ENCODE results near the gene ADCY10. TPM values are rescaled to one million over a fixed set of nuclear protein-coding genes. Genes with fewer than 3 reads are reported as not detected.
A peak's percentile ranks its signal among the peaks of the same experiment; 100 is the strongest.

ADCY10 gene
- total and polyA plus RNA-seq, 4 donors = 0.32 to 0.79 (median 0.55) TPM

GRCh38 chr1:167824163-167824794, 89.7 kb downstream of the ADCY10 start:
- 79% methylated on average over 4 of the region's 9 CpGs for WGBS (ENCODE audit: insufficient coverage)
- no peak overlapping the region for H3K27ac ChIP-seq (ENCODE audit: low read depth, low read length)
- no peaks in the 10 kb centered on the region for H3K36me3 ChIP-seq (ENCODE audit: control insufficient read depth, insufficient read depth, low read length)
- H3K27me3 ChIP-seq (ENCODE audit: control insufficient read depth, insufficient read depth, low read length) = no peaks in the 10 kb centered on the region
- no peak for DNase-seq (ENCODE audit: low read depth in 4 of 6, low spot score in 6 of 6)
- H3K4me3 ChIP-seq (ENCODE audit: low read depth, low read length) = no peak overlapping the region
- no peaks in the 10 kb centered on the region for H3K4me1 ChIP-seq (ENCODE audit: control insufficient read depth, insufficient read depth, low read length)
- no peaks in the 10 kb centered on the region for H3K9me3 ChIP-seq (ENCODE audit: control insufficient read depth, insufficient read depth, low read length)

GRCh38 chr1:167821969-167822685, 91.8 kb downstream of the ADCY10 start:
- no peak overlapping the region for H3K27ac ChIP-seq (ENCODE audit: low read depth, low read length)
- no peak overlapping the region for H3K4me3 ChIP-seq (ENCODE audit: low read depth, low read length)
- no peaks in the 10 kb centered on the region for H3K27me3 ChIP-seq (ENCODE audit: control insufficient read depth, insufficient read depth, low read length)
- no peaks in the 10 kb centered on the region for H3K36me3 ChIP-seq (ENCODE audit: control insufficient read depth, insufficient read depth, low read length)
- H3K4me1 ChIP-seq (ENCODE audit: control insufficient read depth, insufficient read depth, low read length) = no peaks in the 10 kb centered on the region
- H3K9me3 ChIP-seq (ENCODE audit: control insufficient read depth, insufficient read depth, low read length) = no peaks in the 10 kb centered on the region
- no peak for DNase-seq (ENCODE audit: low read depth in 4 of 6, low spot score in 6 of 6)
- 79% methylated on average over 2 of the region's 4 CpGs for whole genome bisulfite sequencing (ENCODE audit: insufficient coverage)

- no peak overlapping the region for H3K4me3 ChIP-seq (ENCODE audit: low read depth, low read length)
- H3K9me3 ChIP-seq (ENCODE audit: control insufficient read depth, insufficient read depth, low read length) = no peaks in the 10 kb centered on the region
- no peak for DNase-seq (ENCODE audit: low read depth in 4 of 6, low spot score in 6 of 6)
- H3K36me3 ChIP-seq (ENCODE audit: control insufficient read depth, insufficient read depth, low read length) = no peaks in the 10 kb centered on the region
- WGBS (ENCODE audit: insufficient coverage) = 100% methylated on average over 1 of the region's 6 CpGs
- H3K27ac ChIP-seq (ENCODE audit: low read depth, low read length) = no peak overlapping the region
- no peaks in the 10 kb centered on the region for H3K4me1 ChIP-seq (ENCODE audit: control insufficient read depth, insufficient read depth, low read length)
- H3K27me3 ChIP-seq (ENCODE audit: control insufficient read depth, insufficient read depth, low read length) = no peaks in the 10 kb centered on the region
Observed at GRCh38 chr1:167821356-167821685, 92.6 kb downstream of the ADCY10 start.

DNA sequence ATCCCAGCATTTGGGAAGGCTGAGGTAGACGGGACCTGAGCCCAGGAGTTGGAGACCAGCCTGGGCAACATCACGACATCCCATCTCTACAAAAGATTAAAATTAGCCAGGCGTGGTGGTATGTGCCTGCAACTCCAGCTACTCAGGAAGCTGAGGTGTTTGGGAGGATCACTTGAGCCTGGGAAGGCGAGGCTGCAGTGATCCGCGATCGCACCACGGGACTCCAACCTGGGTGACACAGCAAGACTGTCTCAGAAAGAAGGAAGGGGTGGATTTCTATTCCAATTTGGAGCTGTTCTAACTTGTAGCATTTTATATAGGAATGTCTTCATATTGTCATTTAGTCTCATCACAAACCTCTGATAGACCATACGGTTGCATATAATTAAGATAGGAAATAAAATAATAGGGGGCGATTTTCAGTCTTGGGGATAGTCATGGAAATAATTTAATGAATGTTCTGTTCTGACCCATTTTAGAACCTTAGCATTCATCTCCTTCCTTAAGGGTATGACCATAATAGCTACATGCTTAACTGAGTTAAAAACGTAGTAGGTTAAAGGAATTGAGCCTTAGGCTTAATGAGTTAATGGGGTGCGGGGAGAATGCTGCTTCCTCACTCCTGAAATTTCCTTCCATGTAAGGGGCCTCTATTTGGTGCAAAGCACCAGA, 93.1 kb downstream of the ADCY10 start:
- Histone ChIP-seq H3K36me3 (ENCODE audit: control insufficient read depth, insufficient read depth, low read length) (no peaks in the 10 kb centered on the region), H3K9me3 (ENCODE audit: control insufficient read depth, insufficient read depth, low read length) (no peaks in the 10 kb centered on the region), H3K4me3 (ENCODE audit: low read depth, low read length) (no peak overlapping the region), H3K27ac (ENCODE audit: low read depth, low read length) (no peak overlapping the region), H3K4me1 (ENCODE audit: control insufficient read depth, insufficient read depth, low read length) (no peaks in the 10 kb centered on the region), H3K27me3 (ENCODE audit: control insufficient read depth, insufficient read depth, low read length) (no peaks in the 10 kb centered on the region)
- WGBS (ENCODE audit: insufficient coverage) = 95% methylated on average over 4 of the region's 12 CpGs
- DNase-seq (ENCODE audit: low read depth in 4 of 6, low spot score in 6 of 6) = no peak

GRCh38 chr1:167819849-167820683, 93.9 kb downstream of the ADCY10 start:
- Histone ChIP-seq H3K27ac (ENCODE audit: low read depth, low read length) (no peak overlapping the region), H3K4me3 (ENCODE audit: low read depth, low read length) (peak overlapping the region; percentile 38), H3K4me1 (ENCODE audit: control insufficient read depth, insufficient read depth, low read length) (no peaks in the 10 kb centered on the region), H3K27me3 (ENCODE audit: control insufficient read depth, insufficient read depth, low read length) (no peaks in the 10 kb centered on the region), H3K36me3 (ENCODE audit: control insufficient read depth, insufficient read depth, low read length) (no peaks in the 10 kb centered on the region), H3K9me3 (ENCODE audit: control insufficient read depth, insufficient read depth, low read length) (peaks cover 1% of the 10 kb centered on the region)
- DNase-seq (ENCODE audit: low read depth in 4 of 6, low spot score in 6 of 6) = peak in 3 of 6 donors; percentile 12 to 66 (median 53)
- 13% methylated on average over 33 of the region's 35 CpGs for WGBS (ENCODE audit: insufficient coverage)

DNA sequence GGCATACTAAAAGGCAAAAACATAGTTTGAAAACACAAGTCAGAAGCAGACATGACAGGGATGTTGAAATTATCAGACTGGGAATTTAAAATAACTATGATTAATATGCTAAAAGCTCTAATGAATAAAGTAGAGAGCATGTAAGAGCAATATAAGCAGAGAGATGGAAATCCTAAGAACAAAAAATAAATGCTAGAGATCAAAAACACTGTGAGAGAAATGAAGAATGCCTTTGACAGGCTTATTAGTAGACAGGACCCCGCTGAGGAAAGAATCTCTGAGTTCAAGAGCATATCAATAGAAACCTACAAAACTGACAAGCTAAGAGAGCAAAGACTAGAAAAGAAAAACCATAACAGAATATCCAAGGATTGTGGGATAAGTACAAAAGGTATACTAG, 98.3 kb downstream of the ADCY10 start:
- no peaks in the 10 kb centered on the region for H3K27me3 ChIP-seq (ENCODE audit: control insufficient read depth, insufficient read depth, low read length)
- H3K27ac ChIP-seq (ENCODE audit: low read depth, low read length) = no peak overlapping the region
- WGBS (ENCODE audit: insufficient coverage) = no CpG with 5 or more reads among the region's 1 CpG
- no peaks in the 10 kb centered on the region for H3K36me3 ChIP-seq (ENCODE audit: control insufficient read depth, insufficient read depth, low read length)
- H3K4me3 ChIP-seq (ENCODE audit: low read depth, low read length) = no peak overlapping the region
- no peaks in the 10 kb centered on the region for H3K4me1 ChIP-seq (ENCODE audit: control insufficient read depth, insufficient read depth, low read length)
- H3K9me3 ChIP-seq (ENCODE audit: control insufficient read depth, insufficient read depth, low read length) = peaks cover 4% of the 10 kb centered on the region
- DNase-seq (ENCODE audit: low read depth in 4 of 6, low spot score in 6 of 6) = no peak

GRCh38 chr1:167812972-167813371, 101.0 kb downstream of the ADCY10 start:
- no peaks in the 10 kb centered on the region for H3K36me3 ChIP-seq (ENCODE audit: control insufficient read depth, insufficient read depth, low read length)
- peaks cover 4% of the 10 kb centered on the region for H3K9me3 ChIP-seq (ENCODE audit: control insufficient read depth, insufficient read depth, low read length)
- no peaks in the 10 kb centered on the region for H3K27me3 ChIP-seq (ENCODE audit: control insufficient read depth, insufficient read depth, low read length)
- no peaks in the 10 kb centered on the region for H3K4me1 ChIP-seq (ENCODE audit: control insufficient read depth, insufficient read depth, low read length)
- DNase-seq (ENCODE audit: low read depth in 4 of 6, low spot score in 6 of 6) = no peak
- no peak overlapping the region for H3K4me3 ChIP-seq (ENCODE audit: low read depth, low read length)
- H3K27ac ChIP-seq (ENCODE audit: low read depth, low read length) = no peak overlapping the region

DNA sequence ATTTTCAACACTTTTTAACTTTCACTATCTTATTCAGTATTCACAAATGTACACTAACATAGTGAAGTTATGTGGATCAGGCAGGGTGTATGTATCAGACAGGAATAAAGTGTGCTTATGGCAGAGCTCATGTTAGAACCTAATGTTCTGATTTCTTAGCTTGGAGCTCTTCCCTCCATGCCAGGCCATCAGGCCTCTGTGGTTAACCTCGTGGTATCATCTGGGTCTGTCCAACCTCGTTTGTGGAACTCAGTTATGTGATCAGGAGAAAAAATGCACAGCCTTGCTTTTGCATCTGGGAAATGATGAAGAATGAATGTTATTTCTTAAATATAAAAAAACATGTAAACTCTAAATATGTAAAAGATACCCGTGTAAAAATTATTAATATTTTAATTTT, 105.2 kb downstream of the ADCY10 start:
- Histone ChIP-seq H3K4me3 (ENCODE audit: low read depth, low read length) (no peak overlapping the region), H3K36me3 (ENCODE audit: control insufficient read depth, insufficient read depth, low read length) (no peaks in the 10 kb centered on the region), H3K27ac (ENCODE audit: low read depth, low read length) (no peak overlapping the region), H3K9me3 (ENCODE audit: control insufficient read depth, insufficient read depth, low read length) (peaks cover 1% of the 10 kb centered on the region), H3K27me3 (ENCODE audit: control insufficient read depth, insufficient read depth, low read length) (no peaks in the 10 kb centered on the region), H3K4me1 (ENCODE audit: control insufficient read depth, insufficient read depth, low read length) (no peaks in the 10 kb centered on the region)
- no peak for DNase-seq (ENCODE audit: low read depth in 4 of 6, low spot score in 6 of 6)
- no CpG with 5 or more reads among the region's 3 CpGs for WGBS (ENCODE audit: insufficient coverage)

DNA sequence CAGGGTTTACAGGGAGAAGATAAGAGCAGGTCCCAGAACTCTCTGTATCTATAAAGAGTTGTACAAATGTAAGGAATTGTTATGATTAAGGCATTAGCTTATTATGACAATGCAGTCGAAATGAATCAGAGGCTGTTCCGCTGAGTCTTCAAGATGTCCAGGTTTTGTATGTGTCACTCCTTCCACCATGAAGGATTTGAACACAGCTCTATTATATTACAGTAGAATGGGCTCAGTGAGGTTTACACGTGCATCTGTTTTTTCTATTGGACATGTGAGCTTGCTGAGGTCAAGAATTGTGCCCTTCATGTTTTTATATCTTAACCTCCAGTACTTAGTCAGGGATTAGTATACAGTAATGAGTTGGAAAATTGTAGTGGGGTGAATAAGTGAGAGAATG, 105.8 kb downstream of the ADCY10 start:
- WGBS (ENCODE audit: insufficient coverage) = no CpG with 5 or more reads among the region's 3 CpGs
- Histone ChIP-seq H3K27ac (ENCODE audit: low read depth, low read length) (no peak overlapping the region), H3K9me3 (ENCODE audit: control insufficient read depth, insufficient read depth, low read length) (no peaks in the 10 kb centered on the region), H3K36me3 (ENCODE audit: control insufficient read depth, insufficient read depth, low read length) (no peaks in the 10 kb centered on the region), H3K4me3 (ENCODE audit: low read depth, low read length) (no peak overlapping the region), H3K27me3 (ENCODE audit: control insufficient read depth, insufficient read depth, low read length) (no peaks in the 10 kb centered on the region), H3K4me1 (ENCODE audit: control insufficient read depth, insufficient read depth, low read length) (no peaks in the 10 kb centered on the region)
- no peak for DNase-seq (ENCODE audit: low read depth in 4 of 6, low spot score in 6 of 6)

Measured in spinal cord (tissue), 10 donors.